HG03060 (cell line): ENCODE measurements around the gene USP17L20.
"Not testable (repeated sequence)": the region's sequence is repeated elsewhere in the genome, so short reads cannot be mapped to it uniquely, and the experiment has no call there.

Source experiments
- ATAC-seq: cut with Tn5 transposase; IDR thresholded peaks from one replicate; pipeline ENCODE4 v1.9.1; 2021; ENCODE audit warnings: low read depth, moderate number of reproducible peaks; ENCODE audit not compliant: unreplicated experiment

Gene USP17L20

GRCh38 chr4:9257824-9258223, at the start of gene USP17L20:
USP17L20 (plus strand) TSS chr4:9258124; CDS start chr4:9258124, 0 bp downstream.
- not testable (repeated sequence) for ATAC-seq

- not testable (repeated sequence) for ATAC-seq
Measured at GRCh38 chr4:9210357-9210756, 47.6 kb upstream of the USP17L20 start, which contains the start of gene USP17L10. USP17L10 (plus strand) TSS chr4:9210657; CDS start chr4:9210657, 0 bp downstream.

- not testable (repeated sequence) for ATAC-seq
Measured at GRCh38 chr4:9214701-9215100, 43.2 kb upstream of the USP17L20 start.

GRCh38 chr4:9215105-9215504, 42.8 kb upstream of the USP17L20 start, which contains the start of gene USP17L11:
USP17L11 (plus strand) TSS chr4:9215405; CDS start chr4:9215405, 0 bp downstream.
- not testable (repeated sequence) for ATAC-seq

- not testable (repeated sequence) for ATAC-seq
Measured at GRCh38 chr4:9219852-9220251, 38.1 kb upstream of the USP17L20 start, which contains the start of gene USP17L12. USP17L12 (plus strand) TSS chr4:9220152; CDS start chr4:9220152, 0 bp downstream.

- ATAC-seq: not testable (repeated sequence)
Measured at GRCh38 chr4:9224596-9224995, 33.3 kb upstream of the USP17L20 start, which contains the start of gene USP17L13. USP17L13 (plus strand) TSS chr4:9224896; CDS start chr4:9224896, 0 bp downstream.

GRCh38 chr4:9230249-9230648, 27.7 kb upstream of the USP17L20 start:
- ATAC-seq: not testable (repeated sequence)

GRCh38 chr4:9234085-9234484, 23.8 kb upstream of the USP17L20 start, which contains the start of gene USP17L15:
USP17L15 (plus strand) TSS chr4:9234385; CDS start chr4:9234385, 0 bp downstream.
- ATAC-seq: not testable (repeated sequence)

GRCh38 chr4:9238461-9238860, 19.5 kb upstream of the USP17L20 start:
- ATAC-seq: not testable (repeated sequence)

GRCh38 chr4:9243579-9243978, 14.3 kb upstream of the USP17L20 start, which contains the start of gene USP17L17:
USP17L17 (plus strand) TSS chr4:9243879; CDS start chr4:9243879, 0 bp downstream.
- not testable (repeated sequence) for ATAC-seq

GRCh38 chr4:9247953-9248680, 9.8 kb upstream of the USP17L20 start, which contains the start of gene USP17L18:
USP17L18 (plus strand) TSS chr4:9248630; CDS start chr4:9248630, 0 bp downstream.
- not testable (repeated sequence) for ATAC-seq

- not testable (repeated sequence) for ATAC-seq
Measured at GRCh38 chr4:9253078-9253477, 4.8 kb upstream of the USP17L20 start, which contains the start of gene USP17L19. USP17L19 (plus strand) TSS chr4:9253378; CDS start chr4:9253378, 0 bp downstream.

GRCh38 chr4:9262572-9262971, 4.6 kb downstream of the USP17L20 start, which contains the start of gene USP17L21:
USP17L21 (plus strand) TSS chr4:9262872; CDS start chr4:9262872, 0 bp downstream.
- not testable (repeated sequence) for ATAC-seq

- not testable (repeated sequence) for ATAC-seq
Measured at GRCh38 chr4:9267319-9267718, 9.4 kb downstream of the USP17L20 start, which contains the start of gene USP17L22. USP17L22 (plus strand) TSS chr4:9267619; CDS start chr4:9267619, 0 bp downstream.

- not testable (repeated sequence) for ATAC-seq
Measured at GRCh38 chr4:9271719-9272118, 13.8 kb downstream of the USP17L20 start.
